ENCODE data around the gene PLLP. TPM values are rescaled to one million over a fixed set of nuclear protein-coding genes. Genes with fewer than 3 reads are reported as not detected.

The PLLP gene
- total RNA-seq, 1 donor from 2014 or later, result 1.1 TPM

GRCh38 chr16:57306676-57307341 is 22.3 kb upstream of the PLLP start:
- Mint-ChIP-seq H3K4me3 (no peak overlapping the region), H3K27ac (no peak overlapping the region), H3K27me3 (ENCODE audit: low read depth) (peaks cover 2% of the 10 kb centered on the region), H3K36me3 (no peaks in the 10 kb centered on the region), H3K9me3 (no peaks in the 10 kb centered on the region), H3K4me1 (no peaks in the 10 kb centered on the region)
- TF ChIP-seq CTCF (IDR thresholded peaks at IDR 0.05; ENCODE audit: unreplicated experiment), result no peak
- no peak for DNase-seq (ENCODE audit: low spot score in 2 of 2, unreplicated experiment in 2 of 2)

DNA sequence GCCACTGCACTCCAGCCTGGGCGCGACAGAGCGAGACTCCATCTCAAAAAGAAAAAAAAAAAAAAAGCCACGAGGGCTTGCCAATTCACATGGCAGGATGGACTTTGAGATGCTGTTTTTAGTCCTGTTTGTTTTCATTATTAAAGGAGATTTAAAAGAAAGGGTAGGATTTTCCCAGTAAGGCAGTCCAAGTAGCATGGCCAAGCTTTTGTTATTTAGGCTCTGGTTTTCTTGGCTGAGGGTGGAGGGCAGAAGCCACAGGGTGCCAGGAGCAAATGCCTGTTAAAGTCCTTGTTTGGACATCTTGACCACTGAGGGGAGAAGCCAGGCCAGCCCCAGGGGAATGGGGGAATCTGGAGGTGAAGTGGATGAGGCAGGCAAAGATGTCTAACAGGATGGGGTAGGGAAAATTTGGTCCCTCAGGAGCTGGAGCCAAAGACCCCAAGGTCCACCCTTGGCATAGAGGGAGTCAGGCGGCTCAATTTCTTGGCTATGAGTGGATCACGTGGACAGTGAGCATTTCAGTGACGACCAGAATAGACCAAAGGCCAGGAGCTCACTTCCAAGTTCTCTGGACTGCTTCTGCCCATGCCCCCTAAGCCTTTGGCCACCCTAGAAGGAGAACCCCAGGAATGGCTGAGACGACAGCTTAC is 20.8 kb upstream of the PLLP start:
- no peak for DNase-seq (ENCODE audit: low spot score in 2 of 2, unreplicated experiment in 2 of 2)
- no peaks in the 10 kb centered on the region for H3K36me3 Mint-ChIP-seq
- H3K4me3 Mint-ChIP-seq, result no peak overlapping the region
- TF ChIP-seq CTCF (IDR thresholded peaks at IDR 0.05; ENCODE audit: unreplicated experiment), result no peak
- H3K27ac Mint-ChIP-seq, result no peak overlapping the region
- H3K4me1 Mint-ChIP-seq, result no peaks in the 10 kb centered on the region
- no peaks in the 10 kb centered on the region for H3K9me3 Mint-ChIP-seq
- peaks cover 2% of the 10 kb centered on the region for H3K27me3 Mint-ChIP-seq (ENCODE audit: low read depth)

- DNase-seq (ENCODE audit: low spot score in 2 of 2, unreplicated experiment in 2 of 2), result no peak
- no peaks in the 10 kb centered on the region for H3K4me1 Mint-ChIP-seq
- no peak overlapping the region for H3K4me3 Mint-ChIP-seq
- TF ChIP-seq CTCF (IDR thresholded peaks at IDR 0.05; ENCODE audit: unreplicated experiment), result no peak
- H3K27ac Mint-ChIP-seq, result no peak overlapping the region
- peaks cover 2% of the 10 kb centered on the region for H3K27me3 Mint-ChIP-seq (ENCODE audit: low read depth)
- no peaks in the 10 kb centered on the region for H3K36me3 Mint-ChIP-seq
- H3K9me3 Mint-ChIP-seq, result no peaks in the 10 kb centered on the region
Observed at GRCh38 chr16:57304169-57305061, 19.9 kb upstream of the PLLP start.

GRCh38 chr16:57303910-57304168 is 19.4 kb upstream of the PLLP start:
- TF ChIP-seq CTCF (IDR thresholded peaks at IDR 0.05; ENCODE audit: unreplicated experiment), result no peak
- Mint-ChIP-seq H3K9me3 (no peaks in the 10 kb centered on the region), H3K36me3 (no peaks in the 10 kb centered on the region), H3K27ac (no peak overlapping the region), H3K4me1 (no peaks in the 10 kb centered on the region), H3K27me3 (ENCODE audit: low read depth) (peaks cover 2% of the 10 kb centered on the region), H3K4me3 (no peak overlapping the region)
- DNase-seq (ENCODE audit: low spot score in 2 of 2, unreplicated experiment in 2 of 2), result no peak

GRCh38 chr16:57303021-57303909 is 18.8 kb upstream of the PLLP start:
- no peak for DNase-seq (ENCODE audit: low spot score in 2 of 2, unreplicated experiment in 2 of 2)
- H3K36me3 Mint-ChIP-seq, result no peaks in the 10 kb centered on the region
- no peak overlapping the region for H3K27ac Mint-ChIP-seq
- H3K27me3 Mint-ChIP-seq (ENCODE audit: low read depth), result peaks cover 2% of the 10 kb centered on the region
- no peak for TF ChIP-seq CTCF (IDR thresholded peaks at IDR 0.05; ENCODE audit: unreplicated experiment)
- H3K4me1 Mint-ChIP-seq, result no peaks in the 10 kb centered on the region
- no peaks in the 10 kb centered on the region for H3K9me3 Mint-ChIP-seq
- H3K4me3 Mint-ChIP-seq, result no peak overlapping the region
